Activated naive CD4-positive, alpha-beta T cell (primary cell): ENCODE results near the gene VSIG10L.

Experiments used
- DNase-seq, 4 experiments: peaks; one replicate each; lab custom pipeline; 2025; lab: John Stamatoyannopoulos, UW

The VSIG10L gene

DNA sequence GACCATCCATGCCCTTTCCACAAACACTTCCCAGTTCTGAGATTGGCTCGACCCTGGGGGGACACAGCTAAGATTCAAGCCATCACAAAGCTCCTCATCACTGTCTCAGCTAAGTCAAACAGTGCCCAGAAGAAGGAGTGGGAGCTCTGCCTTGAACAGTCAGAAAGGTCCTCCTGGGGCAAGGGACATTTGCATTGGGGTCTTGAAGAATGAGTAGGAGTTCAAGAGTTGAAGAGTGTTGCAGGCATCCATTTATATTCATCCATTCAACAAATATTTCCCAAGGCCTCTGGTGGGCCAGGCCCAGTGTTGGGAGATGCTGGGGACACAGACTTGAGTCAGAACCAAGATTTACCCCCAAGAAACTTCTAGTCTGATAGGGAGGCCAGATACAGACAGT, 24.0 kb downstream of the VSIG10L start:
- no peak for DNase-seq

GRCh38 chr19:51317376-51317775, 24.6 kb downstream of the VSIG10L start:
- DNase-seq: no peak

DNA sequence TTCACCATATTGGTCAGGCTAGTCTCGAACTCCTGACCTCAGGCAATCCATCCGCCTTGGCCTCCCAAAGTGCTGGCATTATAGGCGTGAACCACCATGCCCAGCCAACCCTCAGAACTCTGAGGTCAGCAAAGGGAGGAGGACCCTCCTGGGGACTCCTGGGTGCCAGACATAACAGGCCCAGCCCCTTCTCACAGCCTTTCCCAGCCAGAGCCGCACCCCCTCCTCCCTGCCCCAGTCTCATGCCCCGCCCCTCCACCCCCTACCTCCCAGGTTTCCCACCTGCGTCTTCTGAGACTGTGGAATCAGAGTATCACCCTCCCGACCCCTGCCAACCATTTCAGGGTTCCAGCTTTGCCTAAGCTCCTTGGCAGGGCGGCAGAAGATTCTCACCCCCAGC, 25.3 kb downstream of the VSIG10L start:
- DNase-seq: no peak

DNA sequence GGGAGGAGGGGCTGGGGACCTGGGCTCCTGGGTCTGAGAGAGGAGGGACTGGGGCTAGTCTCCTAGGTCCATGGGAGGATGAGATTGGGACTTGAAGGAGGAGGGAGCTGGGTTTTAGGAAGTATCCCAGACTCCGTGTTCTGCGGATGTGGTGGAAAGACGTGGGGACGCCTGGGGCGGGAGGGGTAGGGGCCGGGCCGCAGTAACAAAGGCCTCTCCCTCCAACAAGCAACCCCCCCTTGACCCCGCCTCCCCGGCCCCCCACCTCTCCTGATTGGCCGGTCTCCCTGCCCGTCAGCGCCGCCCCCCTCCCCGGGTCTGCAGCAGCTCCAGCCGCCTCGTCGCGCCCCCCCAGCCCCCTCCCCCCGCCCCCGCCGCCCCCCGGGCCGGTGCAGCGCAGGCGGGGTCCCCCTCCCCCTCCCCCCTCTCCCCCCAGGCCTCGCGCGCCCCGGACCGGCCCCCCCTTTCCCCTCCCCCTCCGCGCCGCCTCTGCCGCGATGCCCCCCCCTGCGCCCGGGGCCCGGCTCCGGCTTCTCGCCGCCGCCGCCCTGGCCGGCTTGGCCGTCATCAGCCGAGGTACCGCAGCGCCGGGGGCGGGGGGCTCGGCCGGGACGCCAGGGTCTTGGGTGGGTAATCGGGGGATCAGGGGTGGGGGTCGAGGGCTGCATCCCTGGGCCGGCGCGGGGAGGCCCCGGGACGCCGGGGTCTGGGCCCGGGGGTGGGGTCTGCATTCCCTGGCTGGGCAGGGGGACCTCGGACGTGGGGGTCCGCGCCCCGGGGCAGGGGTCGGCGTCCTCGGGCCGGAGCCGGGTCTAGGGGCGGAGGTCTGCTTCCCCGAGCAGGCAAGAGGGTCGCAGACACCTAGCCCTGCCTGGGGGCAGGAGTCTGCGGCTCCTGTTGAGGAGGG, 30.3 kb downstream of the VSIG10L start, which contains the start of gene IGLON5:
TSS of gene IGLON5 (plus strand) at position 294 of the 907 bp plus-strand sequence. CDS start at position 498, 204 bp downstream.
- DNase-seq: no peak

GRCh38 chr19:51305479-51305878, 36.5 kb downstream of the VSIG10L start:
- DNase-seq: no peak

DNA sequence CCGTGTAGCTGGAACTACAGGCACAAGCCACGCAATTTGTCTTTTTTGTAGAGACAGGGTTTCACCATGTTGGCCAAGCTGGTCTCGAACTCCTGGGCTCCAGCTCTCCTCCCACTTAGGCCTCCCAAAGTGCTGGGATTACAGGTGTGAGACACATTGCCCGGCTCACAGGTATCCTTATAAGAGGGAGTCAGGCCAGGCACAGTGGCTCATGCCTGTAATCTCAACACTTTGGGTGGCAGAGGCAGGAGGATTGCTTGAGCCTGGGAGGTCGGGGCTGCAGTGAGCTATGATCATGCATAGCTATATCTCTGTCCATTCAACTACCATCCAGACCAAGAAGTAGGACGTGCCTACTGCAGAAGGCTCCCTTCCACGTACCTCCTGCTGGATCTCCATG, 40.7 kb downstream of the VSIG10L start:
- DNase-seq: no peak

GRCh38 chr19:51297406-51297805, 44.5 kb downstream of the VSIG10L start:
- no peak for DNase-seq

DNA sequence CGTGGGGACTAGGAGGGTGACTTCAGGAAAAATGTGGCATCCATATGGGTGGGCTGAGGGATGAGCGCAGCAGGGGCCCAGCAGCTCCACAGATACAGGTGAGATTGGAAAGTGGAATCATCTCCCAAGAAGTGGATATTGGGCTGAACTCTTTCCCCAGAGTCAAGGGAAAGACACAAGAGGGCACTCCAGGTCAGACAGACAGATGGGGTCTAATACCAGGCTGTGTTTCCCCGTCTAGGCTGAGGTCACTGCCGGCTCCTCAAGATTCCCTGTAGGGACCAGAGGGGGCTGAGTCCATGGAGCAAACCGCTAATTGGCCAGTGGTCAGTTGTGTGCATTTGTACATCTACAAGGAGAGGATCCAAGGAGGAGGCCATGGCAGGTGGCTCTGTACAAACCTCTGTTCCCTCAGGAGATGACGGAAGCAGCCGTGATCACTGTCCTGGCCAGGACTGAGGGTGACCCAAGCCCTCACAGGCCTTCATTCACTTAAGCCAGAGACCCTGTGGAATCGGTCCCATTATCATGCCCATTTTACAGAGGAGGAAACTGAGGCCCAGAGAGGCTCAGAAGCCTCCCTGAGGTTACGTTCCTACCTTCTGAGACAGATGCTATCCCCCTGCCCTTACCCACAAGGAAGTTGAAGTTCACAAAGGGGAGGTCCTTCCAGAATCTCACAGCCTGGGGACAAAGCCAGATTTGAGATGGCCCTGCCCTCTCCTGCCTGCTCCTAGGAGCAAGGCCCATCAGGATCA, 45.4 kb downstream of the VSIG10L start:
- DNase-seq: no peak

DNA sequence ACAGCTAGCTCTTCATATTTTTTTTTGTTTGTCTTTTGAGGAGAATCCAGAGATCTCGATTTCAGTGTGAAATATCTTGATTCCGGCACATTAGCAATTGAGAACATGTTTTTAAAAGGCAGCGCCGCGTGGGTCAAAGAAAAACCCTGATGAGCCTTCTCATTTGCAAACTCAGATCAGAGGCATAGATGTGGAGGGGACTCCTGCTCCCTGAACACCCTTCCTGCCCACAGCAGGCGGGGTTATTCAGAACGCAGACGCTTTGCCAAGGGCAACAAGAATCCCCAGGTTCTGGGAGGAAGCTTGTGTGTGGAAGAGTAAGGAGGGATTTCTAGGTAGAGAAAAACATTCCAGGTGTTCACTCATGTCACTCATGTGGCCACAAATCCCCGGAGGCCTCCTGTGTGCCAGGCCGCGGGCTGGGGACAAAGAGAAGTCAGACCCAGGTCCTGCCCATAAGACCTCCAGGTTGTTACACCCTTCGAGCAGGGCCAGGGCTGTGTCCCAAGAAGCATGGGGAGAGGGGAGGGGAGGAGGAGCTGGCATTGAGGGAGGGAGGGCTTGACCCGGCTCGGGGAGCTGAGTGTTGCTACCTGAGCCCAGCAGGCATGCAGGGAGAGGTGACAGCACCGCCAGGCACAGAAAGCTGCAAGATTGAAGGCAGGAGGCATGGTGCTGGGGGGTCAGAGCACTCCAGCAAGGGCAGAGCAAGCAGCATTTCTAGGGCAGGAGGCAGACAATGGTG, 46.4 kb downstream of the VSIG10L start:
- no peak for DNase-seq

GRCh38 chr19:51294977-51295375, 47.0 kb downstream of the VSIG10L start:
- no peak for DNase-seq

DNA sequence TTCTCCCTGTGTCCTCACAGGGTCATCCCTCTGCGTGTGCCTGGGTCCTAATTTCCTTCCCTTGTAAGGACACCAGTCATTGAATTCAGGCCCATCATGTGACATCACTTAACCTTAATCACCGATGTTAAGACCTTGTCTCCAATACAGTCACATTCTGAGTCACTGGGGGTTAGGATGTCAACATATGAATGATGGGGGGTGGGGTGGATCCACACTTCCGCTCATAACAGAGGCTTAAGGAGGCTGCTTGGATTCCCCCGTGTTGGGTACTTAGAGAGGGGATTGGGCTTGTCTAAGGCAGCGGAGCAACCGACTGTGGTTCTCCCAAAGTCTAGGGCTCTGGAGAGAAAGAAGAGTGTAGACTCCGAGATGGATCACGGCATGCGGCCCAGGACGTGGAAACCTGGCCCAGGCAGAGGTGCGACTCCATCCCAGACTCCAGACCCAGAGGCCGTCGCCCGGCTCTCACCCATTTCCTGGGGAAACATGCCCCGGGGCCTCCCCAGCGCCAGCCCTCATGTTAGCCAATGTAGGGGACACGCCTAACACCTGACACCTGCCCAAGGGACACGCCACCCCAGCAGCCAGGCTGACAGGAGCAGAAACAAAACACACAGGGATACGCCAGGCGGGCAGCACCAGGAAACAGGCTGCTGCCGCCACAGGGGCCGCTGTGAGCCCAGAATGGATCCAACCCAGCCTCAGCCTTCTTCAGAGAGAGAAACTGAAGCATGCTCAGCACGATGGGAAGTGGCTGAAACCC, 47.5 kb downstream of the VSIG10L start:
- DNase-seq: no peak

GRCh38 chr19:51293571-51294210, 48.2 kb downstream of the VSIG10L start:
- no peak for DNase-seq

- no peak for DNase-seq
These were observed 49.0 kb downstream of the VSIG10L start for GRCh38 chr19:51292971-51293370.

GRCh38 chr19:51289635-51290034, 52.3 kb downstream of the VSIG10L start:
- DNase-seq: no peak

DNA sequence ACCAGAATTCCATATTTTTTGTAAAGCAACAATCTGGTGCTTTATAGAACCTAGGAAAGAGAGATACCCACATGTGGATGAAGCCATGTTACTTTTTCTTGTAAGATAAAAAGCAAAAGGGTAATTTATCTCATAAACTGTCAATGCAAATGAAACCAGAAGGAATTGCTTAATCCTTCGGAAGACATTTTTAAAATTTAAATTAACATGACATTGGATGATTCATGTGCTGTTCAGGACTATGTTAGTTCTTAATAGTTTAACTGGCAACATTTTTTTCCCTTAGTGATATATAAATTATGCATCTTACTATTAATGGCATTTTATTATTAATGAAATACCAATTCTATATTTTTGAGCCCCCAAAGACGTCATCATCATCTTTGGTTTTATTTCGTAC, 56.3 kb downstream of the VSIG10L start:
- DNase-seq: no peak

GRCh38 chr19:51282335-51282734, 59.6 kb downstream of the VSIG10L start:
- no peak for DNase-seq
